PFSK-1 (cell line): Measurements from ENCODE around the gene KHK.

ENCODE experiments used
- FOXP2 ChIP-seq: optimal IDR thresholded peaks from 2 replicates; pipeline ENCODE3; 2011; ENCODE audit warnings: borderline replicate concordance, control low read depth, inconsistent platforms; ENCODE audit not compliant: insufficient read depth; ENCODE audit errors: extremely low read length, extremely low read depth
- POLR2AphosphoS5 ChIP-seq: IDR thresholded peaks from 2 replicates; pipeline ENCODE4 v1.6.1; 2012; ENCODE audit warnings: low read depth, mild to moderate bottlenecking, control low read depth, low read length, moderate library complexity
- SIN3A ChIP-seq: IDR thresholded peaks from 2 replicates; pipeline ENCODE4 v1.6.1; 2012; ENCODE audit warnings: mild to moderate bottlenecking, low read length, moderate library complexity, borderline replicate concordance; ENCODE audit not compliant: insufficient read depth
- TAF1 ChIP-seq: IDR thresholded peaks from 2 replicates; pipeline ENCODE4 v1.6.1; 2012; ENCODE audit warnings: low read length, control low read depth, borderline replicate concordance; ENCODE audit not compliant: insufficient read depth
- TF ChIP-seq, protein P1 (sequence below), 2 experiments: IDR thresholded peaks; 2 replicates each; pipeline versions ENCODE4 v1.6.1 to v1.8.0; 2011 to 2012; ENCODE audit warnings: low read depth in 2 of 2, low read length in 2 of 2, control low read depth in 1 of 2, inconsistent platforms in 1 of 2, mild to moderate bottlenecking in 1 of 2, moderate library complexity in 1 of 2; ENCODE audit not compliant: insufficient read depth in 1 of 2

DNA sequence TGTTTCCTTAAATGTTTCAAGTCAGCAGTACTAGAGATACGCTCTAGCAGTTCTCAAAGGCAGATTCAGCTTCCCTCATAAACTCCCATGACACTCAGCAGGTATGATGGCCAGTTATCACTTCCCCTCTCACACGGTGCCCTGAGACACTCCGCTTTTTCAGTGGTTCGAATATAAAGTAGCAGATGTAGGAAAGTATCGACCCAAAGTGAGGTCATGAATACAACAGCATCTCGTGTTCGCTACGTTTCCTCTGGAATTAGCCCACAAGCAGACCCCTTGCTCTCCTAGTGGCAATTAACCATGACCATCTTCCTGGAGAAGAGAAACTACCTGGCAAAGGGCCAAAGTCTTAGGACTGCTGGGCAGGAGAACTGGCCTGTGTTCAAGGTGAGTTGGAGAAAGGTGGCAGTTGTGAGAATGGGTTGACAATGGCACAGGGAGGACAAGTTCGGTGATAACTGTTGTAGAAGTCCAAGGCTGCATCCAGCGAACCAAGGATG lies 44.4 kb upstream of the KHK start:
- TF ChIP-seq, protein P1, sequence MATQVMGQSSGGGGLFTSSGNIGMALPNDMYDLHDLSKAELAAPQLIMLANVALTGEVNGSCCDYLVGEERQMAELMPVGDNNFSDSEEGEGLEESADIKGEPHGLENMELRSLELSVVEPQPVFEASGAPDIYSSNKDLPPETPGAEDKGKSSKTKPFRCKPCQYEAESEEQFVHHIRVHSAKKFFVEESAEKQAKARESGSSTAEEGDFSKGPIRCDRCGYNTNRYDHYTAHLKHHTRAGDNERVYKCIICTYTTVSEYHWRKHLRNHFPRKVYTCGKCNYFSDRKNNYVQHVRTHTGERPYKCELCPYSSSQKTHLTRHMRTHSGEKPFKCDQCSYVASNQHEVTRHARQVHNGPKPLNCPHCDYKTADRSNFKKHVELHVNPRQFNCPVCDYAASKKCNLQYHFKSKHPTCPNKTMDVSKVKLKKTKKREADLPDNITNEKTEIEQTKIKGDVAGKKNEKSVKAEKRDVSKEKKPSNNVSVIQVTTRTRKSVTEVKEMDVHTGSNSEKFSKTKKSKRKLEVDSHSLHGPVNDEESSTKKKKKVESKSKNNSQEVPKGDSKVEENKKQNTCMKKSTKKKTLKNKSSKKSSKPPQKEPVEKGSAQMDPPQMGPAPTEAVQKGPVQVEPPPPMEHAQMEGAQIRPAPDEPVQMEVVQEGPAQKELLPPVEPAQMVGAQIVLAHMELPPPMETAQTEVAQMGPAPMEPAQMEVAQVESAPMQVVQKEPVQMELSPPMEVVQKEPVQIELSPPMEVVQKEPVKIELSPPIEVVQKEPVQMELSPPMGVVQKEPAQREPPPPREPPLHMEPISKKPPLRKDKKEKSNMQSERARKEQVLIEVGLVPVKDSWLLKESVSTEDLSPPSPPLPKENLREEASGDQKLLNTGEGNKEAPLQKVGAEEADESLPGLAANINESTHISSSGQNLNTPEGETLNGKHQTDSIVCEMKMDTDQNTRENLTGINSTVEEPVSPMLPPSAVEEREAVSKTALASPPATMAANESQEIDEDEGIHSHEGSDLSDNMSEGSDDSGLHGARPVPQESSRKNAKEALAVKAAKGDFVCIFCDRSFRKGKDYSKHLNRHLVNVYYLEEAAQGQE (IDR thresholded peaks at IDR 0.05; ENCODE audit: insufficient read depth in 1 of 2, low read depth in 2 of 2, low read length in 2 of 2), result no peak
- no peak for TF ChIP-seq SIN3A
- TF ChIP-seq POLR2AphosphoS5, result no peak
- TF ChIP-seq TAF1, result no peak
- no peak for TF ChIP-seq FOXP2
